ENCODE data around the gene STK16.
"Not testable (repeated sequence)": the region's sequence is repeated elsewhere in the genome, so short reads cannot be mapped to it uniquely, and the experiment has no call there.

STK16 gene

DNA sequence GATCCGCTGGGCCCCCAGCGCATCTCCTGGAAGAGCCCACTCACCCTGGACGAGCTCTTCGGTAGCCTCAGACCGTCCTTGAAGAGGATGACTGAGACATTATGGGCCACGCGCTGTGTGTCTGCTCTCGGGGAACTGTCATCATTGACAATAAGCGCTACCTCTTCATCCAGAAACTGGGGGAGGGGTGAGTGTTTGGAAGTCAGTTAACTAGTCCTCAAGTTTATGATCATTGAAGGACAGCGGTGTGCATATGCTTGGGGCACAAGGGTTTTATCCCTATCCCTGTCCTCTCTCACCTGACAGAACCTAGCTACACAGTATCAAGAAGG lies 586 bp downstream of the STK16 start:
- DNase-seq (ENCODE audit: low spot score): no peak

DNA sequence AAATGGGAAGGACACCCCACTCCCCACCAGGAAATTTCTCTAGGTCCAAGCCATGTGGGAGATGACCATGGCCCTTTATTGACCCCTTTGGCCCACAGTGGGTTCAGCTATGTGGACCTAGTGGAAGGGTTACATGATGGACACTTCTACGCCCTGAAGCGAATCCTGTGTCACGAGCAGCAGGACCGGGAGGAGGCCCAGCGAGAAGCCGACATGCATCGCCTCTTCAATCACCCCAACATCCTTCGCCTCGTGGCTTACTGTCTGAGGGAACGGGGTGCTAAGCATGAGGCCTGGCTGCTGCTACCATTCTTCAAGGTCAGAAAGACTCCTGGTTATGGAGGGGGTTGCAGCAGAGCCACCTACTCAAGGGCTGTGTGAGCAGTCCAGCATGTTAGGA lies 1.3 kb downstream of the STK16 start:
- no peak for DNase-seq (ENCODE audit: low spot score)

GRCh38 chr2:219247678-219248642 lies 2.7 kb downstream of the STK16 start:
- DNase-seq (ENCODE audit: low spot score): no peak

DNA sequence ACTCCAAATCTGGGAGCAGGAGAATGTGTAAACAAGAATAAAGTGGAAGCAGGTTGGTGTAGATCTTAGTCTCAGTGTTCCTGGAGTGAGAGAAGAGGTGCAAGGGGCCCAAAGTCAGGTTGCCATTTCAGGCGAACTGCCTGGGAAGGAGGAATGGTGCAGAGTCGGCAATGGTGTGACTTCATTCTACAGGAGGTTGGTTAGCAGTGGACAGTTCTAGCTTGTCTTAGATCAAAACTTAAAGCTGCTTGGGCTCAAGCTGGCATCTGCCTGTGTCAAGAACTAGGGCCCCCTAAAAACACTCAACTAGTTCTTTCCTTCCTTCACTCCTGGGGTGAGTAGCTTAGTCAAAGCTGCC lies 3.5 kb downstream of the STK16 start:
- peak; percentile 17 for DNase-seq (ENCODE audit: low spot score)

- DNase-seq (ENCODE audit: low spot score): peak; percentile 78
Observed at GRCh38 chr2:219249203-219249980, 4.1 kb downstream of the STK16 start.

GRCh38 chr2:219250049-219250781 lies 4.9 kb downstream of the STK16 start:
- no peak for DNase-seq (ENCODE audit: low spot score)

- no peak for DNase-seq (ENCODE audit: low spot score)
Observed at GRCh38 chr2:219251656-219252055, 6.4 kb downstream of the STK16 start.

DNA sequence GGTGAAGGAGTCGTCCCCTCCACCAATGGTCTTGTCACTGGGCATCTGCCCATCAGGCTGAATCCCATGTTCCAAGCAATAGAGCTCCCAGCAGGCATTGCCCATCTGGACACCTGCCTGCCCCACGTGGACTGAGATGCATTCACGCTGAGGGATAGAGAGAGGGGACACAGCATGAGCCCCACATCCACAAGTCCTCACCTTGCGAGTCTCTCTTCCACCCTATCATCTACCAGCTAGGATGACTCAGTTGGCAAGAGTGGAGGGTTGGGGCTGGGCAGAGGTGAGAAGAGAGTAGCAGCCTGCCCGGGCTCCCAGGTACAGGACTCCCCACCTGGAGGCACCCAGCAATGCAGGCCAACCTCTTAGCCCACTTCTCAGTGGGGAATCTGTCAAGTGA lies 6.8 kb downstream of the STK16 start:
- peak; percentile 45 for DNase-seq (ENCODE audit: low spot score)

- DNase-seq (ENCODE audit: low spot score): no peak
Observed at GRCh38 chr2:219252570-219252899, 7.3 kb downstream of the STK16 start.

DNA sequence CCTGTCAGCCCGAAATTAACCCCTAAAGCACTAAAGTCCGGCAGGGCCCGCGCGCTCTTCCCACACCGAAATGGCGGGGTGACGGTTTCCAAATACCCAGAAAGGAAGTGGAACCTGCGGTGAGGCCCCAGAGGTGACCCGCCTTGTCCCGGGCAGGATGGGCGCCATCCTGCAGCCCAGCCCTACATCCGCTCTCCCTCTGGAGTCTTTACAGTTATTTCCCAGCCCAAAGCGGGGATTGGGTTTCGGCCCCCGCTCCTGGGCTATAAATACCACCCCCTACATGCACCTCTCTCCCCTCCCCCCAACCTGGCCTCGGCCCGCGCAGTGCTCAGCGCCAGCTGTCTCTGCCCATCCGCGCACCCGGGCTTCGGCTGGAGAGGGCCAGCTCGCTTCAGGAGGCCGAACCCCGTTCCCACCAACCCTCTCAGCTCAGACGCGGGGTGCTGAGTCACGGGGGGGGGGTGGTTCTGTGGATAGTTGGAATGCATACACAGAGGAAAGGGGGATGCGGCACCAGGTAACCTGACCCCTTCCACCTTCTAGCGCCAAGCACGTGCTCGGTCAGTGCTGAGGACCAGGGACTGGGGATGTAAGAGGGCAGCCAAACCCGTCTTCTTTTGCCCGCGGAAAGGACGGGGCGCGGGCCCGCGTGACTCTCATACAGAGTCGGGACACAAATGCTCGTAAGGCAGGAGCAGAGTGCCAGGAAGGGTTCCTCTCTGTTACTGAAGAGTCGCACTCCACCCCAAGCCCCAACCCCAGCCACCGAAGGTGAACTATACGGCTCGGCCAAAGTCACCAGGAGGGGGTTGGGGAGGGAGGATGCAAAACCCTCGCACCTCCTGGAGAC lies 7.8 kb downstream of the STK16 start, which contains the start of gene TUBA4B:
Gene TUBA4B, plus strand, starts transcription at position 344 of the 853 bp plus-strand sequence. Its CDS starts 165 bp downstream, at position 509.
- DNase-seq (ENCODE audit: low spot score): peak; percentile 27

- peak; percentile 91 for DNase-seq (ENCODE audit: low spot score)
Observed at GRCh38 chr2:219253753-219254589, 8.7 kb downstream of the STK16 start, which contains the start of gene TUBA4A. Gene TUBA4A, minus strand, starts transcription at chr2:219253918. Its CDS starts 60 bp downstream, at chr2:219253858.

DNA sequence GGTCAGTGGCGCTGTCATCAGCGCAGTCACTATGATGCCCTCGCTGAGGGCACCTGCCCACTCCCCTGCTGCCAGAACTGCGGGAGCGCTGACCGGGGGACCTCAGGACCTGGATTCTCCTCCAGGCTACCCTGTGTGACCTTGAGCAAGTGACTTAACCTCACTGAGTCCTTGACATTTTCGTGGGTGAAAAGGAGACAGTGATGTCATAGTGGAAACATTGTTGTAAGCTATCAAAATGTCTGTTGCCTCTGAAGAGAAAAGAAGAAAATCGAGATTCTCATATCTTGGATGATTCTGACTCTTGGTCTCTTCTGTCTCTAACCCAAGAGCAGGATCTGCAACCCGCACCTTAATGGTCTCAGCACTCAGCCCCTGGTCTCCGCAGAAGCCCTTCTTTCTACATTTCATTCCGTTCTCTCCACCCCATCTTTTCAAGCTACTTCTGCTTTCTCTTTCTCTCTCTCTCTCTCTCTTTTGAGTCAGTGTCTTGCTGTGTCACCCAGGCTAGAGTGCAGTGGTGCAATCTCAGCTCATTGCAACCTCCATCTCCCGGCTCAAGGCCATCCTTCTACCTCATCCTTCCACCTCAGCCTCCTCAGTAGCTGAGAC lies 9.4 kb downstream of the STK16 start:
- DNase-seq (ENCODE audit: low spot score): no peak

GRCh38 chr2:219258942-219259341 lies 13.7 kb downstream of the STK16 start:
- DNase-seq (ENCODE audit: low spot score): not testable (repeated sequence)

- DNase-seq (ENCODE audit: low spot score): no peak
Observed at GRCh38 chr2:219261024-219261855, 16.0 kb downstream of the STK16 start.

GRCh38 chr2:219266232-219266631 lies 21.0 kb downstream of the STK16 start:
- no peak for DNase-seq (ENCODE audit: low spot score)

GRCh38 chr2:219266886-219267285 lies 21.6 kb downstream of the STK16 start:
- no peak for DNase-seq (ENCODE audit: low spot score)

DNA sequence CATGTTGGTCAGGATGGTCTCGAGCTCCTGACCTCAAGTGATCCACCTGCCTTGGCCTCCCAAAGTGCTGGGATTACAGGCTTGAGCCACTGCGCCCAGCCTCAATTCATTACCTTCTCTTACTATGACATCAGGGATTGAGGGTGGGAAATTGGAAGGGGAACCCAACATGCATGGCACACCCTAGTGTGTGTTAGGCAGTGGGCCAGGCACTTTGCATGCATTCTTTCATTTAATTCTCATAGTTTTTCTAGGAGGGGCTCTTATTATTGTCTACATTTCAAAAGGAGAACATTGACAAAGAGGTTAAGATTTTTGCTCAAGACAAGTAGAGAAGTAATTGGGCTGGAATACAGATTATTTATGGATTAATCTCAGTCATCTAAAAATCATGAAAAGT lies 23.0 kb downstream of the STK16 start:
- DNase-seq (ENCODE audit: low spot score): no peak

GRCh38 chr2:219269362-219270054 lies 24.2 kb downstream of the STK16 start:
- DNase-seq (ENCODE audit: low spot score): no peak

DNA sequence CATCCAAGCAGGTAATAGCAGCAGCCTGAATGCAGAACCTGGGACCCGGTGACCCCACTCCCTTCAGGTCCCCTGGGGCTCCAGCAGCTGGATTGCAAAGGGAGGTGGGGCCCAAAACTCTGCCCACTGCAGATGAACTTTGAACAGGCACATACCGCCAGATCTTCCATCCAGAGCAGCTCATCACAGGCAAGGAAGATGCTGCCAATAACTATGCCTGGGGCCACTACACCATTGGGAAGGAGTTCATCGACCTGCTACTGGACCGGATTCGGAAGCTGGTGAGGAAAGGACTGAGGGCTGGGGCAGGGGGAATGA lies 24.7 kb downstream of the STK16 start:
- no peak for DNase-seq (ENCODE audit: low spot score)

Measured in hematopoietic multipotent progenitor cell treated with erythropoietin and hydrocortisone succinate and interleukin-3 and kit ligand, for 17 days (in vitro differentiated cells).